ENCODE data around the gene NRCAM.

DNA sequence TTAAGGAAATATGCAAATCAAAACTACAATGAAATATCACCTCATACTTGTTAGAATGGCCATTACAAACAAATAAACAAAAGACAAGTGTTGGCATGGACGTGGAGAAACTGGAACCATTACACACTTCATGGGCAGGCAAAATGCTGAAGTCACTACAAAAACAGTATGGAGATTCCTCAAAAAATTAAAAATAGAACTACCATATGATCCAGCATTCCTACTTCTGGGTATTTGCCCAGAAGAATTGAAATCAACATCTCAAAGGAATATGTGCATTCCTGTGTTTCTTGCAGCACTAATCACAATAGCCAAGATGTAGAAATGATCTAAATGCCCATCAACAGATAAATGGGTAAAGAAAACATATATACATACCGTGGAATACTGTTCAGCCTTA, 83.6 kb downstream of the NRCAM start:
- TF ChIP-seq, protein P1, sequence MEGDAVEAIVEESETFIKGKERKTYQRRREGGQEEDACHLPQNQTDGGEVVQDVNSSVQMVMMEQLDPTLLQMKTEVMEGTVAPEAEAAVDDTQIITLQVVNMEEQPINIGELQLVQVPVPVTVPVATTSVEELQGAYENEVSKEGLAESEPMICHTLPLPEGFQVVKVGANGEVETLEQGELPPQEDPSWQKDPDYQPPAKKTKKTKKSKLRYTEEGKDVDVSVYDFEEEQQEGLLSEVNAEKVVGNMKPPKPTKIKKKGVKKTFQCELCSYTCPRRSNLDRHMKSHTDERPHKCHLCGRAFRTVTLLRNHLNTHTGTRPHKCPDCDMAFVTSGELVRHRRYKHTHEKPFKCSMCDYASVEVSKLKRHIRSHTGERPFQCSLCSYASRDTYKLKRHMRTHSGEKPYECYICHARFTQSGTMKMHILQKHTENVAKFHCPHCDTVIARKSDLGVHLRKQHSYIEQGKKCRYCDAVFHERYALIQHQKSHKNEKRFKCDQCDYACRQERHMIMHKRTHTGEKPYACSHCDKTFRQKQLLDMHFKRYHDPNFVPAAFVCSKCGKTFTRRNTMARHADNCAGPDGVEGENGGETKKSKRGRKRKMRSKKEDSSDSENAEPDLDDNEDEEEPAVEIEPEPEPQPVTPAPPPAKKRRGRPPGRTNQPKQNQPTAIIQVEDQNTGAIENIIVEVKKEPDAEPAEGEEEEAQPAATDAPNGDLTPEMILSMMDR (conservative IDR thresholded peaks at IDR 0.05; ENCODE audit: low read depth, low read length) = no peak
- TF ChIP-seq EZH2 (IDR thresholded peaks at IDR 0.05; ENCODE audit: borderline replicate concordance, low read depth, low read length, poor library complexity, severe bottlenecking) = no peak

All from A673 (cell line).